Common myeloid progenitor, CD34-positive (primary cell): Measurements from ENCODE around the gene SCNN1B. TPM values are rescaled to one million over a fixed set of nuclear protein-coding genes. Genes with fewer than 3 reads are reported as not detected.
"Not testable (repeated sequence)": the region's sequence is repeated elsewhere in the genome, so short reads cannot be mapped to it uniquely, and the experiment has no call there.

Experiments used
- CTCF ChIA-PET: fragments of 350-600 bp; sonication (Branson Sonifier 250); formaldehyde crosslinking; loops from one replicate; lab custom pipeline; 2021; ENCODE audit warnings: antibody characterized with exemption; lab: Charles Lee
- POLR2A ChIA-PET: fragments of 350-600 bp; sonication (Branson Sonifier 250); formaldehyde crosslinking; loops from one replicate; lab custom pipeline; 2021; ENCODE audit warnings: antibody characterized with exemption; lab: Charles Lee
- DNase-seq, 3 donors: peaks; one replicate each; pipeline versions ENCODE4 v3.0.0 to v3.0.0-alpha.2; 2013
- H3K27ac ChIP-seq, 2 experiments: 1 replicate in 1 of 2; 2 replicates in 1 of 2; pipeline ENCODE4 v1.7.0; 2013; ENCODE audit warnings: inconsistent platforms in 2 of 2, low read length in 2 of 2, mild to moderate bottlenecking in 2 of 2, low read depth in 1 of 2, moderate library complexity in 1 of 2; ENCODE audit not compliant: severe bottlenecking in 2 of 2, insufficient read depth in 1 of 2, poor library complexity in 1 of 2
- H3K27me3 ChIP-seq, 5 experiments: replicated peaks in 2 of 5; 1 replicate in 3 of 5; 2 replicates in 2 of 5; pipeline versions ENCODE4 v1.6.1 to v1.7.0; 2013; ENCODE audit warnings: low read length in 4 of 5, mild to moderate bottlenecking in 2 of 5, moderate library complexity in 2 of 5, inconsistent platforms in 1 of 5; ENCODE audit not compliant: insufficient read depth in 5 of 5, control insufficient read depth in 4 of 5
- H3K36me3 ChIP-seq, 4 experiments: 1 replicate in 2 of 4; 2 replicates in 2 of 4; pipeline versions ENCODE4 v1.6.1 to v1.7.0; 2013; ENCODE audit warnings: low read length in 3 of 4, control low read depth in 1 of 4, mild to moderate bottlenecking in 1 of 4; ENCODE audit not compliant: control insufficient read depth in 4 of 4, insufficient read depth in 4 of 4
- H3K4me1 ChIP-seq, 4 experiments: 1 replicate in 3 of 4; 2 replicates in 1 of 4; pipeline versions ENCODE4 v1.6.1 to v1.7.1; 2013; ENCODE audit warnings: low read length in 3 of 4, mild to moderate bottlenecking in 3 of 4, control low read depth in 1 of 4, inconsistent platforms in 1 of 4, moderate library complexity in 1 of 4; ENCODE audit not compliant: control insufficient read depth in 4 of 4, insufficient read depth in 4 of 4; ENCODE audit errors: control extremely low read depth in 1 of 4
- H3K4me3 ChIP-seq, 7 experiments: 1 replicate in 4 of 7; 2 replicates in 3 of 7; pipeline versions ENCODE4 v1.5.1 to v1.7.0; 2013; ENCODE audit warnings: mild to moderate bottlenecking in 7 of 7, low read length in 6 of 7, moderate library complexity in 6 of 7, inconsistent platforms in 2 of 7, low read depth in 2 of 7, control low read depth in 1 of 7; ENCODE audit not compliant: insufficient read depth in 4 of 7, control insufficient read depth in 1 of 7; ENCODE audit errors: extremely low read depth in 1 of 7
- H3K9me3 ChIP-seq, 5 experiments: 1 replicate in 4 of 5; 2 replicates in 1 of 5; pipeline versions ENCODE4 v1.6.1 to v1.7.1; 2013; ENCODE audit warnings: low read length in 4 of 5, mild to moderate bottlenecking in 2 of 5, inconsistent platforms in 1 of 5, low read depth in 1 of 5, moderate library complexity in 1 of 5; ENCODE audit not compliant: control insufficient read depth in 4 of 5, insufficient read depth in 2 of 5; ENCODE audit errors: control extremely low read depth in 1 of 5
- WGBS: methylation state at CpG from one replicate; pipeline ENCODE4 v1.1.5; 2013; ENCODE audit not compliant: insufficient coverage; 5-methylcytosine and 5-hydroxymethylcytosine counted together
- polyA plus RNA-seq: library from polyadenylated mRNA; unstranded; fragments of 120-200 nt; gene quantifications from one replicate; pipeline ENCODE4 v1.2.1, GENCODE V29; 2013

Gene SCNN1B, protein sequence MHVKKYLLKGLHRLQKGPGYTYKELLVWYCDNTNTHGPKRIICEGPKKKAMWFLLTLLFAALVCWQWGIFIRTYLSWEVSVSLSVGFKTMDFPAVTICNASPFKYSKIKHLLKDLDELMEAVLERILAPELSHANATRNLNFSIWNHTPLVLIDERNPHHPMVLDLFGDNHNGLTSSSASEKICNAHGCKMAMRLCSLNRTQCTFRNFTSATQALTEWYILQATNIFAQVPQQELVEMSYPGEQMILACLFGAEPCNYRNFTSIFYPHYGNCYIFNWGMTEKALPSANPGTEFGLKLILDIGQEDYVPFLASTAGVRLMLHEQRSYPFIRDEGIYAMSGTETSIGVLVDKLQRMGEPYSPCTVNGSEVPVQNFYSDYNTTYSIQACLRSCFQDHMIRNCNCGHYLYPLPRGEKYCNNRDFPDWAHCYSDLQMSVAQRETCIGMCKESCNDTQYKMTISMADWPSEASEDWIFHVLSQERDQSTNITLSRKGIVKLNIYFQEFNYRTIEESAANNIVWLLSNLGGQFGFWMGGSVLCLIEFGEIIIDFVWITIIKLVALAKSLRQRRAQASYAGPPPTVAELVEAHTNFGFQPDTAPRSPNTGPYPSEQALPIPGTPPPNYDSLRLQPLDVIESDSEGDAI
- not detected for polyA plus RNA-seq

DNA sequence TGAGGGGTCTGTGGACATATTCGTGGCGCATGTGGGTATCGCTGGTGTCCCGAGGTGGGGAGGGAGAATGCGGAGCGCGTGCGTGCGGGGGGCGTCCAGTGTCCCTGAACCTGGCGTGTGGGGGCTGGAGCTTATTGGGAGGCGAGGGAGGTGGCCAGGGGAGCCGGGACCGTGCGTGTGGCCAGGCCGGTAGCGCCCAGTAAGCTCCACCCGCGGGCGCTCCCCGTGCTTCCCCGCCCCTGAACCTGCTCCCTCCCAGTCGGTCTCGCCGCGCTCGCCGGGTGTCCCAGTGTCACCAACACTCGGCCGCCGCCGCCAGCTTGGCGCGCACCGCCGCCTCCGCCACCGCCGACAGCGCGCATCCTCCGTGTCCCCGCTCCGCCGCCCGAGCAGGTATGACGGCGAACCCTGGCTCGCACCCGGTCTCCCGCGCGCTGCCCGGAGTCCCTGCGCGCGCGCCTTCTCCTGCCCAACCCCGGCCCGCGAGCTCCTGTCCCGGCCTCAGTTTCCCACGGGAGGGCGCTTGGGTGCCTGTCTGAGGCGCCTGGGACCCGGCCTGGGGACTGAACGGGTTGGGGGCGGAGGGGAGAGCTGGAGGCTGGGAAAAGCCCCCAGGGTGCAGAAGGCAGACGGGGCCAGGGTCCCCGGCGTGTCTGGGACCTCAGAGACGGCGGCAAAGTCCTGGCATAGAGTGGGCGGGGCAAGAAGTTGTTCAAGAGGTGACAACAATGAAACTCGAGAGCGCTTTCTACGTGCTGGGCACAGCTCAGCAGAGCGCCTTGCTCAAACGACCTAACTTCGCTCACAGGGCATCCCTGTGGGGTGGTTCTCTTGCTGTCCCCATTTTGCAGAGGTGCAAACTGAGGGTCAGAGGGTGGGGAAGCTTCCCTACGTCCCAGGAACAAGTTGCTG lies at the start of gene SCNN1B:
TSS of gene SCNN1B (plus strand) at position 258 of the 912 bp plus-strand sequence. CDS start 46,298 bp downstream, outside the sequence.
- POLR2A ChIA-PET, result no interaction called here

DNA sequence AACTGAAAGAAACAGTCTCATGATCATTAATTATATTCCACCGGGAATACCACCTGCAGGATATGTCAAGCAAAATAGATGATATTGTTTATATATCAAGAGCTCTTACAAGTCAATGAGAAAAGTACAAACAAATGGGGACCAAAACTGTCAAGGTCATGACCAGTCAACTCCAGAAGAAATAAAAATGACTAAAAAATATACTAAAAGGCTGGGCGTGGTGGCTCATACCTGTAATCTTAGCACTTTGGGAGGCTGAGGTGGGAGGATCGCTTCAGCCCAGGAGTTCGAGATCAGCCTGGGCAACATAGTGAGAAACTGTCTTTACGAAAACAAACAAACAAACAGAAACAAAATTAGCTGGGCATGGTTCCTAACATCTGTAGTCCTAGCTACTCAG lies 49.8 kb upstream of the SCNN1B start:
- no peak for DNase-seq
- Histone ChIP-seq H3K4me3 (no peak overlapping the region), H3K4me1 (no peaks in the 10 kb centered on the region), H3K36me3 (no peaks in the 10 kb centered on the region), H3K9me3 (no peaks in the 10 kb centered on the region), H3K27ac (no peak overlapping the region), H3K27me3 (peaks cover 0 to 3% (median 0%) of the 10 kb centered on the region in 5 experiments)
- WGBS, result 98% methylated on average over 4 of the region's 5 CpGs
- CTCF ChIA-PET, result no interaction called here
- POLR2A ChIA-PET, result no interaction called here

More for the DNA sequence above, at the start of gene SCNN1B:
- Histone ChIP-seq H3K36me3 (no peaks in the 10 kb centered on the region), H3K4me3 (no peak within 1 kb of the TSS), H3K4me1 (peaks cover 0 to 2% (median 0%) of the 10 kb centered on the region in 4 experiments), H3K9me3 (no peaks in the 10 kb centered on the region), H3K27me3 (peaks cover 0 to 63% (median 24%) of the 10 kb centered on the region in 5 experiments), H3K27ac (no peak within 1 kb of the TSS)
- DNase-seq, result no peak
- CTCF ChIA-PET, result no interaction called here
- WGBS, result 3% methylated on average over 72 of the region's 81 CpGs

DNA sequence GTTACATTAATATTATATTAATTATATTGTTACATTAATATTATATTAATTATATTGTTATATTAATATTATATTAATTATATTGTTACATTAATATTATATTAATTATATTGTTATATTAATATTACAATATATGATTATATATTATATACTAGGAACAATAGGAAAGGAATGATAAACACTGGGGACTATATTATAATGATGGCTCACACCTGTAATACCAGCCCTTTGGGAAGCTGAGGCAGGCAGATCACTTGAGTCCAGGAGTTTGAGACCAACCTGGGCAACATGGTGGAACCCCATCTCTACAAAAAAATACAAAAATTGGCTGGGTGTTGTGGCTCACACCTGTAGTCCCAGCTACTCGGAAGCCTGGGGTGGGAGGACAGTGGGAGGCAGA lies 48.5 kb upstream of the SCNN1B start:
- H3K36me3 ChIP-seq, H3K27ac ChIP-seq, DNase-seq, POLR2A ChIA-PET, CTCF ChIA-PET, H3K9me3 ChIP-seq, H3K27me3 ChIP-seq, H3K4me3 ChIP-seq, H3K4me1 ChIP-seq: not testable (repeated sequence)
- no CpG with 5 or more reads among the region's 1 CpG for WGBS

DNA sequence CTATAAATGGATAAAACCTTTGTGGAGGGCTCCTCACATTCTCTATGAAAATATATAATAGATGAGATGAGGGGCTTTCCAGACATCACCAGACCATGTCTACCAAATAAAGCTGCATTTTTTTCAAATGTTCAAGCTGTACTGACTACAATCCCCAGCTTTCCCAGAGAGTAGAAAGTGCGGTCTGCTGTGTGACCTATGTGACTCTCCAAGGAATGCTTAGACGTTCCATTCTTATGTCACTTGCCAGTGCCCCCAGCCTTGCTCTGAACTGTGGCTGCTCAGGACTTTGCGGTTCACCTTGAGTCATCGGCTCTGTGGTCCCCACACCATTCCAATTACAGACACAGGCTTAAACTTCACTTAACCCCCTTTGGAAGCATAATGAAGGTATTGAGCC lies 47.8 kb upstream of the SCNN1B start:
- H3K4me3 ChIP-seq, result no peak overlapping the region
- H3K27ac ChIP-seq, result no peak overlapping the region
- DNase-seq, result peak in 2 of 3 donors; percentile 24 to 29
- H3K36me3 ChIP-seq, result no peaks in the 10 kb centered on the region
- no peaks in the 10 kb centered on the region for H3K4me1 ChIP-seq
- ChIA-PET CTCF (no interaction called here), POLR2A (interaction anchor here (1.4 kb wide), 1 partner anchor 25 kb away, joined by 3 read pairs; no protein-coding TSS in a partner anchor)
- H3K27me3 ChIP-seq, result peaks cover 0 to 3% (median 0%) of the 10 kb centered on the region in 5 experiments
- H3K9me3 ChIP-seq, result no peaks in the 10 kb centered on the region
- 47% methylated on average over 2 of the region's 4 CpGs for WGBS

DNA sequence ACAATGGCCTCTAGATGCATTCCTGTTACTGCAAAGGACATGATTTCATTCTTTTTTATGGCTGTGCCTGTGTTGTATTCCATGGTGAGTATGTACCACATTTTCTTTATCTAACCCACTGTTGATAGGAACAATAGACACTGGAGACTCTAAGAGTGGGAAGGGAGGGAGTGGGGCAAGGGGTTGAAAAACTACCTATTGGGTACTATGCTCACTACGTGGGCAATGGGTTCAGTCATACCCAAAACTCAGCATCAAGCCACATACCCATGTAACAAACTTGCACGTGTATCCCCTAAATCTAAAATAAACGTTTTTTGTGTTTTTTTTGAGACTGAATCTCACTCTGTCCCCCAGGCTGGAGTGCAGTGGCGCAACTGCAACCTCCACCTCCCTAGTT lies 47.1 kb upstream of the SCNN1B start:
- CTCF ChIA-PET, result no interaction called here
- H3K4me1 ChIP-seq, result no peaks in the 10 kb centered on the region
- peaks cover 0 to 3% (median 0%) of the 10 kb centered on the region in 5 experiments for H3K27me3 ChIP-seq
- H3K27ac ChIP-seq, result no peak overlapping the region
- POLR2A ChIA-PET, result interaction anchor here (1.4 kb wide), 1 partner anchor 24 kb away, joined by 3 read pairs; no protein-coding TSS in a partner anchor
- no peak for DNase-seq
- no peak overlapping the region for H3K4me3 ChIP-seq
- 82% methylated on average over 3 of the region's 4 CpGs for WGBS
- no peaks in the 10 kb centered on the region for H3K9me3 ChIP-seq
- H3K36me3 ChIP-seq, result no peaks in the 10 kb centered on the region

DNA sequence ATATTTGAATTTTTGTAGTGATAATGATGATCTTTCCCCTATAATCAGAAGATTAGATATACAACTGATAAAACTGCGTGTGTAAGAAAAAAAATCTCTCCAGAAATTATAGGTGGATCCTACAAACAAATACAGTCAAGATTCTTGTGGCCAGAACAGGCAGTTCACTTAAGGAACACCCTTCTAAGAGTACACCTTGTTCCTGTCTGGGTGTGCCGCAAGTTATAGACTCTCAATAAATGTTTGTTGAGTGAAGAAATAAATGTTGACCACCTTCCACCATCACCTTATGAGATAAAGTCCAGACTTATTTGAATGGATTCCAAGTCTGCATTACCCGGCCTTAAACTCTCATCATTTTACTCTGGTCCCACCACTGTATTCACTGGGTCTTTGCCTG lies 45.7 kb upstream of the SCNN1B start:
- Histone ChIP-seq H3K27me3 (peaks cover 0 to 3% (median 0%) of the 10 kb centered on the region in 5 experiments), H3K36me3 (no peaks in the 10 kb centered on the region), H3K4me1 (no peaks in the 10 kb centered on the region), H3K27ac (no peak overlapping the region), H3K4me3 (no peak overlapping the region), H3K9me3 (no peaks in the 10 kb centered on the region)
- WGBS, result 92% methylated on average over 1 of the region's 3 CpGs
- ChIA-PET CTCF (no interaction called here), POLR2A (no interaction called here)
- no peak for DNase-seq
